Cardiac fibroblast (primary cell): ENCODE measurements around the gene LEUTX.

Experiments
- DNase-seq, 2 donors: peaks; one replicate each; pipeline versions ENCODE4 v3.0.0 to v3.0.0-alpha.2; 2010; ENCODE audit warnings: low read depth in 2 of 2
- H3K4me3 ChIP-seq, 2 donors: replicated peaks in 1 of 2; 1 replicate in 1 of 2; 2 replicates in 1 of 2; pipeline ENCODE4 v1.5.1; 2011; ENCODE audit warnings: low read depth in 2 of 2, low read length in 2 of 2, mild to moderate bottlenecking in 2 of 2, moderate library complexity in 1 of 2
- TF ChIP-seq, protein P1 (sequence below): IDR thresholded peaks from one replicate; pipeline ENCODE4 v1.5.1; 2011; ENCODE audit warnings: low read depth, mild to moderate bottlenecking, low read length, inconsistent platforms

LEUTX gene

DNA sequence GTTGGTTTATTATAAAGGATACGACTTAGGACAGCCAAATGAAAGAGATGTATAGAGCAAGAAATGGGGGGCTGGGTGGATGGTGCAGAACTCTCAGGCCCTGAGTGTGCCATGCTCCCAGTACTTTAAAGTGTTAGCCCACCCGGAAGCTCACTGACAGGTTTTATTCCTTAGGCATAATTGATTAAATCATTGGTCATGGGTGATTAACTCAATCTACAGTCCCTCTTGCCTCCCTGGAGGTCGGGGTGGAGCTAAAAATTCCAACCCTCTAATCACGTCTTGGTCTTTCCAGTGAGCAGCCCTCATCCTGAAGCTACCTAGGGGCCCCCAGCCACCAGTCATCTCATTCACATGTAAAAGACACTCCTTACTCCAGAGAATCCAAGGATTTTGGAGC lies 9.9 kb upstream of the LEUTX start:
- DNase-seq, result no peak
- H3K4me3 ChIP-seq, result no peak overlapping the region
- TF ChIP-seq, protein P1, sequence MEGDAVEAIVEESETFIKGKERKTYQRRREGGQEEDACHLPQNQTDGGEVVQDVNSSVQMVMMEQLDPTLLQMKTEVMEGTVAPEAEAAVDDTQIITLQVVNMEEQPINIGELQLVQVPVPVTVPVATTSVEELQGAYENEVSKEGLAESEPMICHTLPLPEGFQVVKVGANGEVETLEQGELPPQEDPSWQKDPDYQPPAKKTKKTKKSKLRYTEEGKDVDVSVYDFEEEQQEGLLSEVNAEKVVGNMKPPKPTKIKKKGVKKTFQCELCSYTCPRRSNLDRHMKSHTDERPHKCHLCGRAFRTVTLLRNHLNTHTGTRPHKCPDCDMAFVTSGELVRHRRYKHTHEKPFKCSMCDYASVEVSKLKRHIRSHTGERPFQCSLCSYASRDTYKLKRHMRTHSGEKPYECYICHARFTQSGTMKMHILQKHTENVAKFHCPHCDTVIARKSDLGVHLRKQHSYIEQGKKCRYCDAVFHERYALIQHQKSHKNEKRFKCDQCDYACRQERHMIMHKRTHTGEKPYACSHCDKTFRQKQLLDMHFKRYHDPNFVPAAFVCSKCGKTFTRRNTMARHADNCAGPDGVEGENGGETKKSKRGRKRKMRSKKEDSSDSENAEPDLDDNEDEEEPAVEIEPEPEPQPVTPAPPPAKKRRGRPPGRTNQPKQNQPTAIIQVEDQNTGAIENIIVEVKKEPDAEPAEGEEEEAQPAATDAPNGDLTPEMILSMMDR, result no peak

DNA sequence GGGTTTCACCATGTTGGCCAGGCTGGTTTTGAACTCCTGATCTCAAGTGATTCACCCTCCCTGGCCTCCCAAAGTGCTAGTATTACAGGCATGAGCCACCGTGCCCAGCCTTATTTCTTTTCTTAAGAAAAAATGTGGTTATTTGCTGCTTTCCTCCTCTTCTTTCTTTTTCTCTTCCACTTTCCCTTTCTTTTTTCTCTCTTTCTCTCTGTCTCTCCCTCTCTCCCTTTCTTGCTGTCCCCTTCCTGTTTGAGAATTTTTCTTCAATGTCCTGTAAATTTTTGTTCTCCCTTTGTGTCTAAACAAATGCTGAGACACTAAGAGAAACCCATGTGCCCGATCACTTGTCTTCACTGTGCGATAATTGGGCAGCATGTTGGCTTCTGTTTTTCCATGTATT lies 2.2 kb downstream of the LEUTX start:
- no peak for DNase-seq
- TF ChIP-seq, protein P1, result no peak
- no peak overlapping the region for H3K4me3 ChIP-seq

DNA sequence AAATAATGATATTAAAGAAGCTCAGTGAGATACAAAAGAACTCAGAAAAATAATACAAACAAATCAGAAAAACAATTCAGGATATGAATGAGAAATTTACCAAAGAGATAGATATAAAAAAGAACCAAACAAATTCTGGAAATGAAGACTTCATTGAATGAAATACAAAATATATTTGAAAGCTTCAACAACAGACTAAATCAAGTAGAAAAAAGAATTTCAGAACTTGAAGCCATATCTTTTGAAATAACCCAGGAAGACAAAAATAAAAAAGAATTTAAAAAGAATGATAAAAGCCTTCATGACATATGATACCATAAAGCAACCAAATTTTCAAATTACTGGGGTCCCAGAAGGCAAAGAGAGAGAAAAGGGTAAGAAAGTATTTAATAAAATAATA lies 9.6 kb downstream of the LEUTX start:
- TF ChIP-seq, protein P1, result no peak
- no peak for DNase-seq
- no peak overlapping the region for H3K4me3 ChIP-seq

DNA sequence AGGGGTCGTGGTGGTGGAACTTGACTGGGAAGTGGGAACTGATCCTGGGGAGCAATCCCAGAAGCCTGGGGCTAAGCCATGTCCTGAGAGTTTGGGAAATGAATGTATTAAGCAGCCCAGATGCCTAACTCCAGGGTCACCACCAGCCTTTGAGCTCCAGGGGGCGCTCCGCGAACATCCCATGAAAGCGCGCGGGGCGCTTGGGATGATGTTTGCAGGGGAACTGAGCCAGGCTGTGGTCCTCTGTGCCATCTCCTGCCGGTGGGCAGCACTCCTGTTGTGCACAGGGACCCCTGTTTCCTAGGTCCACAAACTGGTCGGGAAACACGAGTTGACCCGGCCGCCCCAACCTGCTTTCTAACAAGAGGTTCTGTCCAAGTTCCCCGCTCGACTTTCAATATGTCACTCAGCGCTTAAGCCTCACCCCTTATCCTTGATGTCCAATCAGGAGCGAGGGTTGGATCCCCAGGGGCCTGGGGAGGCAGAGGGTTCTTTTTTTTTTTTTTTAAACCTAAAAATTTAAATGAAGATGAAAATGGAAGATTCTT lies 14.4 kb downstream of the LEUTX start:
- TF ChIP-seq, protein P1, result peak; percentile 96
- peak overlapping the region; percentile 48 to 56 for H3K4me3 ChIP-seq
- peak; percentile 87 to 90 for DNase-seq

DNA sequence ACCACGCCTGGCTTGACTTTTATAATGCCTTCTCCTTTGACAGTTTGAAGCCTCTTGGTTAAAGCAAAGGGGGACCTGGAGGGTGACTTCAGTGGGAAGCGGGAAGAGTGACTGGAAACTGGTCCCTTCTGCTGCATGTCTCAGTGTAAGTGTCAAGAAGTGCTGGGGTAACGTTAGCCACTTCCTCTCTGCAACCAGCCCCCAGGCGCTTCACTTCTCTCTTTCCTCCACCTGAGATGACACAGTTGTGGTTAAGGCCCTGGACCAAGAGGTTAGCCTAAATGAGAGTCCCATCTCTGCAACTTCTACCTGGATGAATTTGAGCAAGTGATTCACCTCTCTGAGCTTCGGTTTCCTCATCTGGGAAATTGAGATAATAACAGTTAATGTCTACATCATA lies 16.3 kb downstream of the LEUTX start:
- TF ChIP-seq, protein P1, result no peak
- DNase-seq, result no peak
- no peak overlapping the region for H3K4me3 ChIP-seq

DNA sequence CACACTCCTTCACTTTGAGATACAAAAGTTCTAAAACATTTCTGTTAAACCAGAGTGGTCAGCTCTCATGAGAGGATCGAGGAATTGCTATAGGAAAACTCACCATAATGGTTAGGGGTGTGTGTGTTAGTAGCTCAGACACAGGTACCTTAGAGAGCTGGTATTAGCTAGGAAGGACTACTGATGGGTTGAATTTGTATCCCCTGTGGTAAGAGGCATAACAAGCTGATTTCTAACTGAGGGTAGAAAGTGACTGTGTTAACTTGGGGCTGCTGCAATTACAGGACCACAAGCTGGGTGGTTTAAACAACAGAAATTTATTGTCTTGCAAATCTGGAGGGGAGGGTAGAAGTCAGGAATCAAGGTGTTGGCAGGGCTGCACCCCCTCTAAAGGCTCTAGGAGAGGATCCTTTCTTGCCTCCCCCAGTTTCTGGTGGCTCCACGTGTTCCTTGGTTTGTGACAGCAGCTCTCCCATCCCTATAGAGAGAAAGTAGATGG lies 17.4 kb downstream of the LEUTX start:
- no peak overlapping the region for H3K4me3 ChIP-seq
- TF ChIP-seq, protein P1, result no peak
- no peak for DNase-seq

DNA sequence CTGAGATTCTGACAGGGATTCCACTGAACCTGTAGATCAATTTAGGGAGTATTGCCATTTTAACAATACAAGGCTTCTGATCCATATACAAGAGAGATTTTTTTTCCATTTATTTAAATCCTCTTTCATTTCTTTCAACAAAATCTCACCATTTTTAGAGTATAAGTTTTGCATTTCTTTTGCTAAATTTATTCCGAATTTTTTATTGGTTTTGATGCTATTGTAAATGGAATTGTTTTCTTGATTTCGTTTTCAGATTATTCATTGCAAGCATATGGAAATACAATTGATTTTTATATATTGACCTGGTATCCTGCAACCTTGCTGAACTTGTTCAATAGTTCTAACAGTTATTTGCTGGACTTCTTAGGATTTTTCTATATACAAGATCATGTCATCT lies 18.4 kb downstream of the LEUTX start:
- H3K4me3 ChIP-seq, result no peak overlapping the region
- TF ChIP-seq, protein P1, result no peak
- no peak for DNase-seq
